ENCODE measurements around the gene ZFP64.

DNA sequence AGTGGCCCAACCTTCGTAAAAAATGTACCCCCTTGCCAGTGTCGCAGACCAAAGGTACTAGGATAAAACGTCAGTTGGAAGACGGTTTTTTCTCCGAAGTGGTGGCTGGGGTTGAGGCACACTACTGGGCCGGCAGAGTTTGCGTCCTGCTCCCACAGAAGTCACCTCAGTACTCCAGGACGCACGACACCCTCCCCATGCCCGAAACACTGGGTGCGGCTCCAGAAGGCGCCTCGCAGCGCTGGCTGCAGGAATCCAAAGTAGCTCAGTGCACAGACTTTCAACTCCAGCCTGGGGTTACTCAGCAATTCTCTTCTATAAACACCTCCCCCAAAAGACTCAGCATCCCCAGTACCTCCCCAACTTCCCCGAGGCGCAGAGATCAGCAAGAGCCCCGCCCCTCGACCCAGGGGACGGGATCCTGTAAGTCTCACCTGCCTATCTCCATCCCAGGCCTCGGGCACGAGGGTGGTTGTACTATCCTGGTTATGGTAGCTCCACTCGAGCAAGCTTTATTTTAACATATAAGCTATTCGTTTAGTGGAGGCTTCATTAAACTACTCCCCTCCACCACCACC lies 88.2 kb downstream of the ZFP64 start:
- TF ChIP-seq EZH2 (IDR thresholded peaks at IDR 0.05) (no peak), SIN3A (IDR thresholded peaks at IDR 0.05; ENCODE audit: low read depth) (no peak)

All from HCT116 (cell line).